Thyroid gland (tissue), 4 donors: ENCODE data around the gene SLC9A2. TPM values are rescaled to one million over a fixed set of nuclear protein-coding genes. Genes with fewer than 3 reads are reported as not detected.

Source experiments
- DNase-seq, 2 donors: peaks; one replicate each; pipeline ENCODE4 v3.0.0-alpha.2; 2019
- H3K27ac ChIP-seq, 3 donors: fragments of 200-600 bp; sonication (generic); 1 replicate in 2 of 3; 2 replicates in 1 of 3; pipeline ENCODE4 v1.5.1; 2016 to 2019; ENCODE audit warnings: mild to moderate bottlenecking in 1 of 3, moderate library complexity in 1 of 3
- H3K27me3 ChIP-seq: fragments of 200-600 bp; sonication (generic); one replicate; pipeline ENCODE4 v1.5.1; 2019
- H3K36me3 ChIP-seq, 2 donors: fragments of 200-600 bp; sonication (generic); one replicate each; pipeline ENCODE4 v1.5.1; 2016 to 2019
- H3K4me1 ChIP-seq, 2 donors: fragments of 200-600 bp; sonication (generic); one replicate each; pipeline ENCODE4 v1.5.1; 2017 to 2019
- H3K4me3 ChIP-seq, 3 donors: fragments of 200-600 bp; sonication (generic); replicated peaks in 1 of 3; 1 replicate in 2 of 3; 2 replicates in 1 of 3; pipeline ENCODE4 v1.5.1; 2016; ENCODE audit warnings: mild to moderate bottlenecking in 1 of 3
- H3K9me3 ChIP-seq: fragments of 200-600 bp; sonication (generic); one replicate; pipeline ENCODE4 v1.5.1; 2017
- CTCF ChIP-seq, 6 experiments: fragments of 200-600 bp in 3 of 6; fragments of 450-650 bp in 3 of 6; sonication (generic) in 3 of 6; IDR thresholded peaks; one replicate each; pipeline ENCODE4 v1.5.1; 2016 to 2019; ENCODE audit warnings: antibody characterized with exemption in 6 of 6, mild to moderate bottlenecking in 2 of 6, inconsistent platforms in 1 of 6, moderate library complexity in 1 of 6
- POLR2A ChIP-seq, 2 donors: fragments of 450-650 bp; IDR thresholded peaks; one replicate each; pipeline ENCODE4 v1.6.1; 2017; ENCODE audit warnings: antibody characterized with exemption in 2 of 2, mild to moderate bottlenecking in 2 of 2, moderate library complexity in 1 of 2
- WGBS, 2 donors: methylation state at CpG; one replicate each; pipeline ENCODE4 v1.1.5; 2017; 5-methylcytosine and 5-hydroxymethylcytosine counted together
- intact Hi-C: fragments of 100-400 bp; cut with DNase I; formaldehyde crosslinking; loops from one replicate; pipeline ENCODE4 v1.15.1; 2023
- total RNA-seq, 4 donors: library from RNA; depleted of rRNA; stranded (reverse); fragments of >200 nt; gene quantifications; one replicate each; pipeline ENCODE4 v1.2.3, GENCODE V29; 2016

The SLC9A2 gene
- total RNA-seq, 4 donors from 2014 or later, result 0.33 to 4.0 (median 0.87) TPM

GRCh38 chr2:102618452-102619413 lies 620 bp upstream of the SLC9A2 start:
- peak overlapping the region; percentile 10 to 34 (median 18) for H3K4me3 ChIP-seq
- intact Hi-C loops, result loop anchor here (10.0 kb wide), 1 partner anchor 144 kb away; the partner anchor contains the start of gene SLC9A4
- H3K27me3 ChIP-seq, result no peaks in the 10 kb centered on the region
- no peaks in the 10 kb centered on the region for H3K9me3 ChIP-seq
- H3K27ac ChIP-seq, result no peak overlapping the region
- peak; percentile 75 to 82 for DNase-seq
- no peak for TF ChIP-seq CTCF (IDR thresholded peaks at IDR 0.05)
- TF ChIP-seq POLR2A (IDR thresholded peaks at IDR 0.05), result peak in 1 of 2 donors; percentile 14
- 5 to 10% methylated on average over 19 to 24 of the region's 59 CpGs for WGBS, 2 donors
- peaks cover 8 to 11% of the 10 kb centered on the region in 2 donors for H3K4me1 ChIP-seq
- no peaks in the 10 kb centered on the region for H3K36me3 ChIP-seq

DNA sequence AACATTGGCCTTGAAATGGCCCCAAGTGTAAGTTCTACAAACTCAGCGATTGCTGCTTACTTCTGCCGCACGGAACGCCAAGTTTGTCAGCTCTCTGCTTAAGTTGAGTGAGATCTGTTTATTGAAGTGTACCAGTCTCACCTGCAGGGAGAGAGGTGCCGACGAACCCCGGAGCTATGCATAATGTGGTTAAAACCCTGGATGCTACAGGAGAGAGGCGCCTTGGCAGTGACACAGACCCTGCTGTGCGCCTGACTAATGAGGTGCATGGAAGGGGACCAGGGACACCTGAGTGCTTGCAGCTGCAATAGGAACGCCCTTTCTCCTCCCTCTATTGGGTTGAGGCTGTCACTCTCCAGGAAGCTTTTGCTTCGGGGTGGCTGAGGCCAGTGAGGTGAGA lies 979 bp downstream of the SLC9A2 start:
- no peaks in the 10 kb centered on the region for H3K36me3 ChIP-seq
- intact Hi-C loops, result no loop called here
- DNase-seq, result peak; percentile 6 to 7
- WGBS, 2 donors, result 31 to 40% methylated on average over 11 of the region's 11 CpGs
- no peak overlapping the region for H3K4me3 ChIP-seq
- no peaks in the 10 kb centered on the region for H3K27me3 ChIP-seq
- TF ChIP-seq CTCF (IDR thresholded peaks at IDR 0.05) (no peak), POLR2A (IDR thresholded peaks at IDR 0.05) (no peak)
- H3K27ac ChIP-seq, result no peak overlapping the region
- H3K4me1 ChIP-seq, result peaks cover 8 to 11% of the 10 kb centered on the region in 2 donors
- H3K9me3 ChIP-seq, result no peaks in the 10 kb centered on the region

GRCh38 chr2:102621630-102622029 lies 2.3 kb downstream of the SLC9A2 start:
- no peak overlapping the region for H3K4me3 ChIP-seq
- TF ChIP-seq POLR2A (IDR thresholded peaks at IDR 0.05) (no peak), CTCF (IDR thresholded peaks at IDR 0.05) (no peak)
- no peak overlapping the region for H3K27ac ChIP-seq
- H3K27me3 ChIP-seq, result no peaks in the 10 kb centered on the region
- no peak for DNase-seq
- peaks cover 8 to 11% of the 10 kb centered on the region in 2 donors for H3K4me1 ChIP-seq
- no peaks in the 10 kb centered on the region for H3K36me3 ChIP-seq
- no peaks in the 10 kb centered on the region for H3K9me3 ChIP-seq
- intact Hi-C loops, result no loop called here
- WGBS, 2 donors, result 62 to 83% methylated on average over 4 of the region's 4 CpGs

DNA sequence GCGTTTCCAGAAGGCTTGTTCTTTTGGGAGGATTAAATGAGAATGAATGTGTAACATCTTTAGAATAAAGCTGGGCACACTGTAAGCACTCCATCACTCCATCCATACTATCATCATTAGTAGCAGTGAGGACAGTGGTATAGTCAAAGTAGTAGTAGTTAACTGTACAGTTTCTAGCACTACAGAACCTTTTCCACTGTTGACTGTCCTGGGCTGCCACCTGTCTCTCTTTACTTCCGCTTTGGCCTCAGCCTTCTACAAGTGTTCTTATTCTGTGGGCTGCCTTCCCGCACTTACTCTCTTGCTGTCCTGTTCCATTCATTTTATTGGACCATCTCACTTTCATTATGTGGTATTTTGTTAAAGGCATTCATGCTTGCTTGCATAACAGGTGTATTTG lies 3.3 kb downstream of the SLC9A2 start:
- H3K27ac ChIP-seq, result no peak overlapping the region
- DNase-seq, result no peak
- H3K4me3 ChIP-seq, result no peak overlapping the region
- no peaks in the 10 kb centered on the region for H3K9me3 ChIP-seq
- intact Hi-C loops, result no loop called here
- peaks cover 8 to 11% of the 10 kb centered on the region in 2 donors for H3K4me1 ChIP-seq
- H3K27me3 ChIP-seq, result no peaks in the 10 kb centered on the region
- WGBS, 2 donors, result 91 to 93% methylated on average over 3 of the region's 3 CpGs
- H3K36me3 ChIP-seq, result no peaks in the 10 kb centered on the region
- TF ChIP-seq CTCF (IDR thresholded peaks at IDR 0.05) (no peak), POLR2A (IDR thresholded peaks at IDR 0.05) (no peak)

- no peak for DNase-seq
- Histone ChIP-seq H3K36me3 (no peaks in the 10 kb centered on the region), H3K27ac (no peak overlapping the region), H3K4me3 (no peak overlapping the region), H3K4me1 (no peaks in the 10 kb centered on the region), H3K9me3 (no peaks in the 10 kb centered on the region), H3K27me3 (no peaks in the 10 kb centered on the region)
- intact Hi-C loops, result no loop called here
- WGBS, 2 donors, result 77 to 78% methylated on average over 4 of the region's 4 CpGs
- TF ChIP-seq CTCF (IDR thresholded peaks at IDR 0.05), result no peak
- no peak for TF ChIP-seq POLR2A (IDR thresholded peaks at IDR 0.05)
These were observed 11.1 kb downstream of the SLC9A2 start for GRCh38 chr2:102630458-102630857.
